B cell (primary cell): ENCODE data around the gene PCDH9. TPM values are rescaled to one million over a fixed set of nuclear protein-coding genes. Genes with fewer than 3 reads are reported as not detected.

Experiments
- ATAC-seq: fragments of 200-7000 bp; cut with Tn5 transposase; one replicate; pipeline ENCODE4 v1.10.0; 2021; ENCODE audit warnings: low read depth, mild to moderate bottlenecking, moderate number of reproducible peaks, moderate library complexity
- CTCF ChIA-PET: fragments of 350-600 bp; sonication (Branson Sonifier 250); formaldehyde crosslinking; loops from one replicate; lab custom pipeline; 2021; ENCODE audit warnings: antibody characterized with exemption, inconsistent platforms; lab: Charles Lee
- POLR2A ChIA-PET: fragments of 350-600 bp; sonication (Branson Sonifier 250); formaldehyde crosslinking; loops from one replicate; lab custom pipeline; 2021; ENCODE audit warnings: antibody characterized with exemption; lab: Charles Lee
- DNase-seq: peaks from one replicate; pipeline ENCODE4 v3.0.0; 2013
- H2AFZ ChIP-seq: 2 replicates; pipeline ENCODE4 v1.6.1; 2012; ENCODE audit warnings: mild to moderate bottlenecking, low read depth, low read length; ENCODE audit not compliant: insufficient read depth, poor library complexity, severe bottlenecking
- H3K27ac ChIP-seq, 2 donors: 1 replicate in 1 of 2; 2 replicates in 1 of 2; pipeline ENCODE4 v1.5.1; 2012 to 2013; ENCODE audit warnings: low read length in 2 of 2, mild to moderate bottlenecking in 2 of 2, moderate library complexity in 1 of 2
- H3K27me3 ChIP-seq, 4 experiments: fragments of 200-600 bp in 1 of 4; sonication (generic) in 1 of 4; replicated peaks in 1 of 4; 1 replicate in 2 of 4; 2 replicates in 2 of 4; pipeline versions ENCODE4 v1.6.1 to v1.7.0; 2013 to 2016; ENCODE audit warnings: low read length in 3 of 4, mild to moderate bottlenecking in 2 of 4, mixed read lengths in 1 of 4, moderate library complexity in 1 of 4; ENCODE audit not compliant: insufficient read depth in 4 of 4, control insufficient read depth in 3 of 4; ENCODE audit errors: control extremely low read depth in 1 of 4
- H3K36me3 ChIP-seq, 2 experiments: replicated peaks in 1 of 2; 1 replicate in 1 of 2; 2 replicates in 1 of 2; pipeline versions ENCODE4 v1.6.1 to v1.7.1; 2013; ENCODE audit warnings: low read length in 1 of 2; ENCODE audit not compliant: insufficient read depth in 2 of 2, control insufficient read depth in 1 of 2; ENCODE audit errors: control extremely low read depth in 1 of 2, extremely low read depth in 1 of 2
- H3K4me1 ChIP-seq, 2 donors: fragments of 200-600 bp in 1 of 2; sonication (generic) in 1 of 2; 1 replicate in 1 of 2; 2 replicates in 1 of 2; pipeline versions ENCODE4 v1.5.1 to v1.6.1; 2013 to 2017; ENCODE audit warnings: low read length in 2 of 2; ENCODE audit not compliant: control insufficient read depth in 2 of 2, insufficient read depth in 2 of 2
- H3K4me2 ChIP-seq: replicated peaks from 2 replicates; pipeline ENCODE3; 2012; ENCODE audit warnings: mild to moderate bottlenecking, low read depth, low read length; ENCODE audit not compliant: poor library complexity, severe bottlenecking
- H3K4me3 ChIP-seq, 5 experiments: fragments of 200-600 bp in 1 of 5; sonication (generic) in 1 of 5; 1 replicate in 3 of 5; 2 replicates in 2 of 5; pipeline versions ENCODE4 v1.5.1 to v1.7.0; 2011 to 2016; ENCODE audit warnings: low read length in 4 of 5, mild to moderate bottlenecking in 4 of 5, low read depth in 2 of 5, control low read depth in 1 of 5, moderate library complexity in 1 of 5; ENCODE audit not compliant: insufficient read depth in 1 of 5; ENCODE audit errors: control extremely low read depth in 1 of 5, extremely low read depth in 1 of 5
- H3K79me2 ChIP-seq: fragments of 200-600 bp; sonication (generic); one replicate; pipeline ENCODE4 v1.6.0; 2016; ENCODE audit warnings: low read length; ENCODE audit not compliant: control insufficient read depth, insufficient read depth
- H3K9ac ChIP-seq: fragments of 200-600 bp; sonication (generic); 2 replicates; pipeline ENCODE4 v1.6.1; 2017; ENCODE audit warnings: mild to moderate bottlenecking, low read length, moderate library complexity
- H3K9me3 ChIP-seq, 3 donors: one replicate each; pipeline versions ENCODE4 v1.6.1 to v1.7.1; 2013; ENCODE audit warnings: low read length in 2 of 3; ENCODE audit not compliant: control insufficient read depth in 2 of 3, insufficient read depth in 1 of 3; ENCODE audit errors: control extremely low read depth in 1 of 3
- H4K20me1 ChIP-seq: 2 replicates; pipeline ENCODE4 v1.6.0; 2012; ENCODE audit warnings: mild to moderate bottlenecking, low read length; ENCODE audit not compliant: insufficient read depth, control insufficient read depth, poor library complexity, severe bottlenecking
- H3K27ac Mint-ChIP-seq: one replicate; pipeline ENCODE4 v1.8.0; 2021; ENCODE audit warnings: mixed read lengths
- H3K27me3 Mint-ChIP-seq: one replicate; pipeline ENCODE4 v1.8.0; 2021; ENCODE audit warnings: mixed read lengths
- H3K4me1 Mint-ChIP-seq: one replicate; pipeline ENCODE4 v1.8.0; 2021; ENCODE audit warnings: mixed read lengths
- H3K4me3 Mint-ChIP-seq: one replicate; pipeline ENCODE4 v1.8.0; 2021; ENCODE audit warnings: mixed read lengths
- H3K9me3 Mint-ChIP-seq: one replicate; pipeline ENCODE4 v1.8.0; 2022; ENCODE audit warnings: mixed read lengths; ENCODE audit not compliant: insufficient read depth
- CTCF ChIP-seq: fragments of 200-600 bp; IDR thresholded peaks from one replicate; pipeline ENCODE4 v1.8.0; 2022; ENCODE audit warnings: antibody characterized with exemption, mild to moderate bottlenecking
- EZH2 ChIP-seq: IDR thresholded peaks from 2 replicates; pipeline ENCODE4 v1.6.1; 2012; ENCODE audit warnings: borderline replicate concordance, low read depth, mild to moderate bottlenecking, moderate library complexity, low read length; ENCODE audit not compliant: insufficient read depth, poor library complexity, severe bottlenecking
- WGBS: methylation state at CpG from one replicate; pipeline ENCODE4 v1.1.5; 2013; ENCODE audit warnings: missing lambda C conversion rate; ENCODE audit not compliant: insufficient coverage; 5-methylcytosine and 5-hydroxymethylcytosine counted together
- intact Hi-C: fragments of 100-400 bp; cut with micrococcal nuclease; formaldehyde crosslinking; loops from one replicate; pipeline ENCODE4 v1.10.0; 2022
- polyA plus RNA-seq: library from polyadenylated mRNA; depleted of rRNA; stranded (reverse); fragments of >200 nt; gene quantifications from 2 replicates; pipeline ENCODE4 v1.2.3, GENCODE V29; 2012
- total RNA-seq, 2 donors: library from RNA; stranded (reverse); fragments of 120-200 nt in 1 of 2; gene quantifications; 1 replicate in 1 of 2; 2 replicates in 1 of 2; pipeline versions ENCODE4 v1.2.3 to v1.2.4, GENCODE V29; 2013 to 2022

PCDH9 gene
- total and polyA plus RNA-seq, 2 donors (not counting 1 experiment from before 2014, with no cell fraction given) = 13.1 to 21.8 TPM

- WGBS = 95% methylated on average over 24 of the region's 26 CpGs
- Histone ChIP-seq H3K9ac (no peak overlapping the region), H3K4me3 (no peak overlapping the region), H4K20me1 (no peaks in the 10 kb centered on the region), H3K4me2 (no peak overlapping the region), H3K27me3 (no peaks in the 10 kb centered on the region), H3K27ac (no peak overlapping the region), H2AFZ (no peak overlapping the region), H3K9me3 (peaks cover 0 to 5% (median 0%) of the 10 kb centered on the region in 3 donors), H3K4me1 (no peaks in the 10 kb centered on the region), H3K36me3 (no peaks in the 10 kb centered on the region), H3K79me2 (no peaks in the 10 kb centered on the region)
- Mint-ChIP-seq H3K4me3 (no peak overlapping the region), H3K9me3 (peaks cover 4% of the 10 kb centered on the region), H3K27ac (no peak overlapping the region), H3K27me3 (no peaks in the 10 kb centered on the region), H3K4me1 (no peaks in the 10 kb centered on the region)
- ChIA-PET CTCF (no interaction called here), POLR2A (no interaction called here)
- no peak for ATAC-seq
- TF ChIP-seq EZH2 (no peak), CTCF (no peak)
- intact Hi-C loops = no loop called here
- no peak for DNase-seq
These were observed 669.1 kb downstream of the PCDH9 start for GRCh38 chr13:66560991-66561390.

DNA sequence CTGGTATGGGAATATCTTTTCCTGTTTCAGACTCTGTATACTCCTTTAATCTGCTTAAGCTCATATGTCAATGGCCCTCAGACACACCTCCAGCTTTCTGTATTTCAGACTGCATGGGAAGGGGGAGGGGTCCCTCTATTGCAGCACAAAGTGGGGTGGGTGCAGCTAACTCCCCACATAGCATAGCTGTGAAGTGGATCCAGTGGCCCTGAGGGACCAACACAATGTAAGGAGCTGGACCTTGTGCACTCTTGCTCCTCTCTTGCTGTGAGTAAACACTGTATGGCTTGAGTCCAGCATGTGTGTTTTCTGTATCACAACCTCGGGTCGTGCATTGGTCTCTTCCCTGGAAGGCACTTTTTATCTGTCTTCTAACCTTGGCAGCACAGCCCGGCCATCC is 669.9 kb downstream of the PCDH9 start:
- Histone ChIP-seq H3K9ac (no peak overlapping the region), H3K36me3 (no peaks in the 10 kb centered on the region), H3K79me2 (no peaks in the 10 kb centered on the region), H3K4me1 (no peaks in the 10 kb centered on the region), H3K27me3 (no peaks in the 10 kb centered on the region), H3K4me3 (no peak overlapping the region), H4K20me1 (no peaks in the 10 kb centered on the region), H3K9me3 (peaks cover 0 to 5% (median 0%) of the 10 kb centered on the region in 3 donors), H3K4me2 (no peak overlapping the region), H2AFZ (no peak overlapping the region), H3K27ac (no peak overlapping the region)
- Mint-ChIP-seq H3K4me3 (no peak overlapping the region), H3K27ac (no peak overlapping the region), H3K4me1 (no peaks in the 10 kb centered on the region), H3K27me3 (no peaks in the 10 kb centered on the region), H3K9me3 (peaks cover 4% of the 10 kb centered on the region)
- DNase-seq (no peak), ATAC-seq (no peak)
- no peak for TF ChIP-seq CTCF
- TF ChIP-seq EZH2 = no peak
- POLR2A ChIA-PET = no interaction called here
- CTCF ChIA-PET = no interaction called here
- intact Hi-C loops = no loop called here
- WGBS = no CpG with 5 or more reads among the region's 3 CpGs
